Gastroesophageal sphincter (tissue), 3 donors: Measurements from ENCODE around the gene CDIP1.

ENCODE experiments used
- POLR2A ChIP-seq, 2 donors: fragments of 450-650 bp; IDR thresholded peaks; one replicate each; pipeline ENCODE4 v1.6.1; 2017; ENCODE audit warnings: antibody characterized with exemption in 2 of 2, mild to moderate bottlenecking in 2 of 2, moderate library complexity in 1 of 2
- TF ChIP-seq, protein P1 (sequence below), 4 experiments: fragments of 200-600 bp in 2 of 4; fragments of 450-650 bp in 2 of 4; sonication (generic) in 1 of 4; IDR thresholded peaks; one replicate each; pipeline ENCODE4 v1.5.1; 2017 to 2019; ENCODE audit warnings: antibody characterized with exemption in 4 of 4, mild to moderate bottlenecking in 2 of 4, moderate library complexity in 2 of 4

DNA sequence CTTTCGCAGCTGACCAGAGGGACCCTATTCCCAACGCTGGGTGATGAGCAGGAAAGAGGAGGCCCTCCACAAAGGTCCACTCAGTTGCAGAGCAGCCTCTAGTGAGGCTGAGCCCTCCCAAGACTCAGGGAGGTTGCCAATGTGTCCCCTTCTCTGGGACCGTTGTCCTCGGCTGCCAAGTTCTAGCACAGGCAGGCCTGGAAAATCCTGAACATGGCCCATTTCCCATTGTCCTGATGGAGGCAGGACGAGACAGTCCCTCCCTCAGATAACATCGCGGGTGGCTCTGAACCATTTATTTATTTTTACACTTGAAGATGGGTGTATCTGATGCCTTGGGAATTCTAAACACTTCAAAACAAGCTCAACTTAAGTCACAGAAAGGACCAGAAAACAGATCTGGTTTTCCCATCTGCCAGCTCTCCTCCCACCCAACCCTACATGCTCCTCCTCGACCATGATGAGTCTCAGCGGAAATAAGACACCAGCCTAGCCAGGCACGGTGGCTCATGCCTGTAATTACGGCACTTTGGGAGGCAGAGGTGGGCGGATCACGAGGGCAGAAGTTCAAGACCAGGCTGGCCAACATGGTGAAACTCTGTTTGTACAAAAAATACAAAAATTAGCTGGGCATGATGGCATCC lies 12.8 kb downstream of the CDIP1 start:
- TF ChIP-seq, protein P1, sequence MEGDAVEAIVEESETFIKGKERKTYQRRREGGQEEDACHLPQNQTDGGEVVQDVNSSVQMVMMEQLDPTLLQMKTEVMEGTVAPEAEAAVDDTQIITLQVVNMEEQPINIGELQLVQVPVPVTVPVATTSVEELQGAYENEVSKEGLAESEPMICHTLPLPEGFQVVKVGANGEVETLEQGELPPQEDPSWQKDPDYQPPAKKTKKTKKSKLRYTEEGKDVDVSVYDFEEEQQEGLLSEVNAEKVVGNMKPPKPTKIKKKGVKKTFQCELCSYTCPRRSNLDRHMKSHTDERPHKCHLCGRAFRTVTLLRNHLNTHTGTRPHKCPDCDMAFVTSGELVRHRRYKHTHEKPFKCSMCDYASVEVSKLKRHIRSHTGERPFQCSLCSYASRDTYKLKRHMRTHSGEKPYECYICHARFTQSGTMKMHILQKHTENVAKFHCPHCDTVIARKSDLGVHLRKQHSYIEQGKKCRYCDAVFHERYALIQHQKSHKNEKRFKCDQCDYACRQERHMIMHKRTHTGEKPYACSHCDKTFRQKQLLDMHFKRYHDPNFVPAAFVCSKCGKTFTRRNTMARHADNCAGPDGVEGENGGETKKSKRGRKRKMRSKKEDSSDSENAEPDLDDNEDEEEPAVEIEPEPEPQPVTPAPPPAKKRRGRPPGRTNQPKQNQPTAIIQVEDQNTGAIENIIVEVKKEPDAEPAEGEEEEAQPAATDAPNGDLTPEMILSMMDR (IDR thresholded peaks at IDR 0.05): no peak
- TF ChIP-seq POLR2A (IDR thresholded peaks at IDR 0.05): no peak
